GM12878 (cell line): ENCODE data around the gene CCNYL1. TPM values are rescaled to one million over a fixed set of nuclear protein-coding genes. Genes with fewer than 3 reads are reported as not detected.
A peak's percentile ranks its signal among the peaks of the same experiment; 100 is the strongest.

Source experiments
- ATAC-seq: fragments of 200-7000 bp; cut with Tn5 transposase; 3 replicates; pipeline ENCODE4 v1.9.1; 2020; ENCODE audit warnings: mild to moderate bottlenecking, moderate library complexity
- BruUV-seq: library from RNA; stranded (reverse); fragments of 400-500 nt; replicated peaks from 2 replicates; lab custom pipeline; 2021; lab: Mats Ljungman, UMichigan
- CTCF ChIA-PET: fragments of 300-600 bp; sonication (Branson Sonifier 250); formaldehyde crosslinking; extraction: SDS; loops from one replicate; lab custom pipeline; 2021; ENCODE audit warnings: inconsistent platforms; lab: Yijun Ruan, JAX
- POLR2A ChIA-PET: fragments of 350-600 bp; formaldehyde crosslinking; extraction: SDS; loops from one replicate; lab custom pipeline; 2021; ENCODE audit warnings: inconsistent platforms; lab: Charles Lee
- RAD21 ChIA-PET: fragments of 300-600 bp; sonication (Branson Sonifier 250); formaldehyde crosslinking; loops from one replicate; lab custom pipeline; 2023; ENCODE audit warnings: antibody characterized with exemption; ENCODE audit not compliant: unreplicated experiment; lab: Charles Lee
- SMC1A ChIA-PET: fragments of 300-600 bp; sonication (Branson Sonifier 250); formaldehyde crosslinking; loops from one replicate; lab custom pipeline; 2023; ENCODE audit not compliant: unreplicated experiment, uncharacterized antibody; lab: Charles Lee
- DNase-seq: peaks from one replicate; pipeline ENCODE4 v3.0.0-alpha.2; 2011; ENCODE audit warnings: low read depth, low spot score
- FAIRE-seq: peaks from 3 replicates; lab custom pipeline; 2011; peaks lifted over from hg19 to GRCh38; lab: Jason Lieb, UNC
- H2AFZ ChIP-seq: 2 replicates; pipeline ENCODE4 v1.6.0; 2011; ENCODE audit warnings: low read depth, low read length, control low read depth; ENCODE audit not compliant: control insufficient read depth
- H3K27ac ChIP-seq: 2 replicates; pipeline ENCODE4 v1.5.1; 2011; ENCODE audit warnings: control low read depth; ENCODE audit not compliant: control insufficient read depth, insufficient read depth
- H3K27me3 ChIP-seq, 2 experiments: replicated peaks in 1 of 2; 2 replicates each; pipeline versions ENCODE4 v1.6.0 to v1.6.1; 2011; ENCODE audit warnings: low read length in 1 of 2; ENCODE audit not compliant: control insufficient read depth in 2 of 2, insufficient read depth in 2 of 2
- H3K36me3 ChIP-seq, 2 experiments: 2 replicates each; pipeline ENCODE4 v1.5.1; 2011; ENCODE audit warnings: low read length in 1 of 2; ENCODE audit not compliant: control insufficient read depth in 2 of 2, insufficient read depth in 2 of 2
- H3K4me1 ChIP-seq: 2 replicates; pipeline ENCODE4 v1.6.1; 2011; ENCODE audit warnings: mild to moderate bottlenecking, low read length, moderate library complexity, mixed read lengths; ENCODE audit not compliant: control insufficient read depth, insufficient read depth
- H3K4me2 ChIP-seq: 2 replicates; pipeline ENCODE4 v1.6.0; 2011; ENCODE audit warnings: control low read depth; ENCODE audit not compliant: control insufficient read depth, insufficient read depth
- H3K4me3 ChIP-seq: fragments of 200-600 bp; sonication (generic); 2 replicates; pipeline ENCODE4 v1.5.1; 2016
- H3K79me2 ChIP-seq: 2 replicates; pipeline ENCODE4 v1.6.0; 2011; ENCODE audit warnings: low read length; ENCODE audit not compliant: control insufficient read depth, insufficient read depth
- H3K9ac ChIP-seq: 2 replicates; pipeline ENCODE4 v1.8.0; 2011; ENCODE audit warnings: low read length, control low read depth, mixed read lengths; ENCODE audit not compliant: control insufficient read depth, insufficient read depth
- H3K9me3 ChIP-seq: replicated peaks from 3 replicates; pipeline ENCODE4 v1.5.1; 2011; ENCODE audit warnings: mild to moderate bottlenecking, low read length; ENCODE audit not compliant: control insufficient read depth, insufficient read depth
- H4K20me1 ChIP-seq: 2 replicates; pipeline ENCODE4 v1.6.0; 2011; ENCODE audit not compliant: control insufficient read depth, insufficient read depth
- BCL11A ChIP-seq: IDR thresholded peaks from 2 replicates; pipeline ENCODE4 v1.6.1; 2011; ENCODE audit warnings: low read depth, low read length
- E4F1 ChIP-seq: fragments of 450-650 bp; IDR thresholded peaks from 2 replicates; pipeline ENCODE4 v1.6.1; 2018; ENCODE audit warnings: borderline replicate concordance, mild to moderate bottlenecking; ENCODE audit not compliant: partially characterized antibody
- EGR1 ChIP-seq, 2 experiments: IDR thresholded peaks; 1 replicate in 1 of 2; 2 replicates in 1 of 2; pipeline ENCODE4 v1.6.1; 2011 to 2012; ENCODE audit warnings: low read depth in 2 of 2, low read length in 2 of 2, borderline replicate concordance in 1 of 2, mild to moderate bottlenecking in 1 of 2, moderate library complexity in 1 of 2
- ESRRA ChIP-seq: IDR thresholded peaks from 2 replicates; pipeline ENCODE4 v1.6.1; 2012; ENCODE audit warnings: mild to moderate bottlenecking, low read length, improper control_type of control experiment
- JUND ChIP-seq: IDR thresholded peaks from 2 replicates; pipeline ENCODE4 v1.6.1; 2012; ENCODE audit warnings: low read depth, mild to moderate bottlenecking, low read length, improper control_type of control experiment, moderate library complexity
- NRF1 ChIP-seq: conservative IDR thresholded peaks from 2 replicates; pipeline ENCODE4 v1.6.1; 2011; ENCODE audit warnings: mild to moderate bottlenecking, low read depth, low read length, improper control_type of control experiment
- PKNOX1 ChIP-seq: fragments of 450-650 bp; IDR thresholded peaks from 2 replicates; pipeline ENCODE4 v1.6.1; 2016; ENCODE audit warnings: mild to moderate bottlenecking
- POLR2AphosphoS2 ChIP-seq: IDR thresholded peaks from 2 replicates; pipeline ENCODE4 v1.6.1; 2011; ENCODE audit warnings: low read depth, mild to moderate bottlenecking, low read length, improper control_type of control experiment, moderate library complexity
- RBBP5 ChIP-seq: fragments of 200-600 bp; sonication (generic); conservative IDR thresholded peaks from 2 replicates; pipeline ENCODE4 v1.6.1; 2016
- RUNX3 ChIP-seq: IDR thresholded peaks from 2 replicates; pipeline ENCODE4 v1.6.1; 2012; ENCODE audit warnings: low read length, inconsistent platforms
- SIX5 ChIP-seq: IDR thresholded peaks from 2 replicates; pipeline ENCODE4 v1.6.1; 2011; ENCODE audit warnings: mild to moderate bottlenecking, low read depth, low read length, moderate library complexity; ENCODE audit not compliant: severe bottlenecking
- TCF3 ChIP-seq: IDR thresholded peaks from 2 replicates; pipeline ENCODE4 v1.6.1; 2012; ENCODE audit warnings: low read depth, mild to moderate bottlenecking, low read length, borderline replicate concordance; ENCODE audit not compliant: insufficient read depth
- YBX1 ChIP-seq: fragments of 450-650 bp; IDR thresholded peaks from 2 replicates; pipeline ENCODE4 v1.6.1; 2016; ENCODE audit warnings: antibody characterized with exemption
- ZNF384 ChIP-seq: IDR thresholded peaks from 2 replicates; pipeline ENCODE4 v1.6.1; 2012; ENCODE audit warnings: low read depth, mild to moderate bottlenecking, low read length, improper control_type of control experiment, borderline replicate concordance
- WGBS: methylation state at CpG from one replicate; pipeline ENCODE4 v1.1.6; 2016; ENCODE audit warnings: low lambda C conversion rate; ENCODE audit not compliant: insufficient replicate concordance, insufficient coverage; ENCODE audit errors: missing lambda C conversion rate; 5-methylcytosine and 5-hydroxymethylcytosine counted together
- in situ Hi-C: fragments of 300-500 bp; cut with MboI; formaldehyde crosslinking; loops from 9 replicates; pipeline ENCODE4 v1.14.3; 2018; ENCODE audit warnings: mixed read lengths
- intact Hi-C: fragments of 100-400 bp; cut with micrococcal nuclease; formaldehyde crosslinking; loops from one replicate; pipeline ENCODE4 v1.14.2; 2022; ENCODE audit not compliant: unreplicated experiment
- polyA plus RNA-seq, 11 experiments: library from polyadenylated mRNA; depleted of rRNA in 4 of 11; unstranded in 6 of 11; stranded (reverse) in 5 of 11; fragments of >200 nt; fragmentation: Nextera tagmentation in 4 of 11; fragmentation: Illumina TruSeq in 1 of 11; extraction: Ambion mirVana in 4 of 11; extraction: Trizol in 1 of 11; gene quantifications; 1 replicate in 1 of 11; 2 replicates in 10 of 11; pipeline versions ENCODE4 v1.2.1 to v1.2.3, GENCODE V29; 2011 to 2016; ENCODE audit warnings: inconsistent platforms in 2 of 11, missing spikeins in 2 of 11, low read depth in 1 of 11
- total RNA-seq, 4 experiments: library from RNA; depleted of rRNA in 3 of 4; stranded (reverse); fragments of >200 nt in 3 of 4; fragmentation: Illumina TruSeq in 1 of 4; extraction: Trizol in 1 of 4; gene quantifications; 2 replicates each; pipeline versions ENCODE4 v1.2.1 to v1.2.3, GENCODE V29; 2013 to 2021

CCNYL1 gene
- total and polyA plus RNA-seq, 10 of the 15 experiments (the other 5 are each of a cell fraction or from before 2014, with no cell fraction given), result 1.8 to 12.3 (median 5.9) TPM

GRCh38 chr2:207693641-207694249 lies 17.7 kb upstream of the CCNYL1 start (continued):
- TF ChIP-seq E4F1, result no peak

- no peak overlapping the region for H3K27ac ChIP-seq
- no peak overlapping the region for H3K4me2 ChIP-seq
- 30% methylated on average over 4 of the region's 4 CpGs for WGBS
- H3K4me1 ChIP-seq, result no peaks in the 10 kb centered on the region
- ChIA-PET CTCF (interaction anchor here (1.4 to 4.7 kb wide), 5 partner anchors 11 to 282 kb away, joined by 3 to 50 read pairs (median 19); partner anchors contain the start of gene METTL21A), SMC1A (interaction anchor here (0.8 to 2.5 kb wide), 5 partner anchors 11 to 62 kb away, joined by 3 to 10 read pairs (median 3); no protein-coding TSS in a partner anchor), RAD21 (interaction anchor here (0.7 kb wide), 1 partner anchor 57 kb away, joined by 3 read pairs; no protein-coding TSS in a partner anchor), POLR2A (interaction anchor here (0.7 to 0.9 kb wide), 2 partner anchors 11 to 341 kb away, joined by 3 read pairs; no protein-coding TSS in a partner anchor)
- no peak for DNase-seq
- in situ Hi-C loops, result no loop called here
- no peaks in the 10 kb centered on the region for H3K9me3 ChIP-seq
- H3K79me2 ChIP-seq, result no peaks in the 10 kb centered on the region
- ATAC-seq, result peak; percentile 57; the same call in 2 of the 3 replicates
- H4K20me1 ChIP-seq, result no peaks in the 10 kb centered on the region
- no peak overlapping the region for H3K4me3 ChIP-seq
- intact Hi-C loops, result no loop called here
- H3K9ac ChIP-seq, result no peak overlapping the region
- BruUV-seq, result no TSS peak
- H3K27me3 ChIP-seq, result no peaks in the 10 kb centered on the region
- H2AFZ ChIP-seq, result peak overlapping the region; percentile 29
- no peak for FAIRE-seq
- no peaks in the 10 kb centered on the region for H3K36me3 ChIP-seq
- TF ChIP-seq JUND, result no peak
- no peak for TF ChIP-seq EGR1 (IDR thresholded peaks at IDR 0.05; ENCODE audit: borderline replicate concordance in 1 of 2, low read depth in 2 of 2, low read length in 2 of 2)
- TF ChIP-seq YBX1, result no peak
- TF ChIP-seq NRF1, result no peak
- no peak for TF ChIP-seq SIX5
- TF ChIP-seq RBBP5, result no peak
- TF ChIP-seq ZNF384, result no peak
- TF ChIP-seq PKNOX1, result no peak
- TF ChIP-seq TCF3, result no peak
- no peak for TF ChIP-seq BCL11A
- TF ChIP-seq ESRRA, result no peak
- TF ChIP-seq POLR2AphosphoS2, result no peak
- no peak for TF ChIP-seq RUNX3
Observed at GRCh38 chr2:207694811-207695281, 16.6 kb upstream of the CCNYL1 start.
